ENCODE measurements around the gene FIGN.

DNA sequence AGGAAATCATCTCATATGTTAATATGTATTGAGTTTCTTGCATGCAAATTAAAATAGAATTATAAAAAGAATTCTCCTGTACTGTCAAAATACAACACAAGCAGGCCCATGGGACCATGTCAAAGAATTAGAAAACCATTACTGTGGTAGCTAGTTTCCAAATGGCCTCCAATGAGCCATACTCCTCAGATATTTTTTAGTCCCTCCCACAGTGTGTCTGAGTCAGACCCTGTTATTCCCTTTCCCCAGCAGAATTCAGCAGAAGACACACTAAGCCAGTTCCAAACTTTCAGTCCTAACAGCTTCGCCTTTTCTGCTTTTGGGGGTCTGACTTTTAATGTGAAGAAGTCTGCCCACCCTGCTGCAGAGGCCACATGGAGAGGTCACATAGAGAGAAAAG, 86.7 kb downstream of the FIGN start:
- TF ChIP-seq TAF1 (IDR thresholded peaks at IDR 0.05; ENCODE audit: borderline replicate concordance, insufficient read depth, low read length) (no peak), POLR2AphosphoS5 (IDR thresholded peaks at IDR 0.05; ENCODE audit: low read depth, low read length) (no peak)

Data from PFSK-1 (cell line).